NK-92 treated with Interleukin-12 subunit alpha and Interleukin-12 subunit beta, amount 100 ng/mL, for 24 hours (cell line): ENCODE data around the gene ALDOC.
A peak's percentile ranks its signal among the peaks of the same experiment; 100 is the strongest.

Source experiments
- DNase-seq: peaks from one replicate; lab custom pipeline; 2025; lab: John Stamatoyannopoulos, UW

Gene ALDOC

DNA sequence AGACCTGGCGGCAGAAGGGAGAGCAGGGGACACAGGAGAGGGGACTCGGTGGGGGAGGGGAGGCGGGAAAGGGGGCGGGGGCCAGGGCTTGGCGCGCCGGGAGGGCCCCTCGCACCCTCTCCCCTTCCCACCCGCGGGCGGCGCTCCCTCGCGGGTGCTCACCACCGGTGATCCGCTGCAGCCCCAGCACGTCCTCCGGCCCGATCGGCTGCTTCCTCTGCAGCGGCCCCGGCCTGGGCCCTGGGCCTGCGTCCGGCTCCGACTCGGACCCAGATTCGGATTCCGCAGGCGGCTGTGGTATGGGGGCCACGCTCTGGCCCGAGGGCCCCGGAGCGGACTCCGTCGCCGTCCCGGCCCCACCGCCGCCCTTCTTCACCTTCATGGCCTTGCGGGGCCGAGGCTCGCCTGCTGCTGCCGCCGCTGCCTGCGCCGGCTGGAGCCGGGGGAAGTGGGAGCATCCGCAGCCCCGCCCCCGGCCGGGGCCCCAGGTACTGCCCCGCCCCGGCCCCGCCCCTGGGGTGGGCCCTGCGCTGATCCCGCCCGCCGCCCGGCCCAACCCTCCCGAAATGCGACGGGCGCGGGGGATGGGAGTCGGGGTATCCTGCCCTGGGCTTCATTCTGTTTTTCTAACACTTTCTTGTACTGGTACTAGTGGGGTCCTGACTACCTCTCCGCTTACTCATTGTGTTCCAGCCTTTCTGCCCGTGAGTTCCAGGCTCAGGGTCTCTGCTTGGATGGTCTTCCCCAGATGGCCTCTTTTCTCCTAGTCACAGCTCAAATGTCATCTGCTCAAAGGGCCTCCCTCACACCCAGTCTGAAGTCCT lies 24.3 kb downstream of the ALDOC start, which contains the start of gene UNC119:
Gene UNC119, minus strand, starts transcription at position 449 of the 824 bp plus-strand sequence. Its CDS starts 67 bp downstream, at position 382.
- no peak for DNase-seq

DNA sequence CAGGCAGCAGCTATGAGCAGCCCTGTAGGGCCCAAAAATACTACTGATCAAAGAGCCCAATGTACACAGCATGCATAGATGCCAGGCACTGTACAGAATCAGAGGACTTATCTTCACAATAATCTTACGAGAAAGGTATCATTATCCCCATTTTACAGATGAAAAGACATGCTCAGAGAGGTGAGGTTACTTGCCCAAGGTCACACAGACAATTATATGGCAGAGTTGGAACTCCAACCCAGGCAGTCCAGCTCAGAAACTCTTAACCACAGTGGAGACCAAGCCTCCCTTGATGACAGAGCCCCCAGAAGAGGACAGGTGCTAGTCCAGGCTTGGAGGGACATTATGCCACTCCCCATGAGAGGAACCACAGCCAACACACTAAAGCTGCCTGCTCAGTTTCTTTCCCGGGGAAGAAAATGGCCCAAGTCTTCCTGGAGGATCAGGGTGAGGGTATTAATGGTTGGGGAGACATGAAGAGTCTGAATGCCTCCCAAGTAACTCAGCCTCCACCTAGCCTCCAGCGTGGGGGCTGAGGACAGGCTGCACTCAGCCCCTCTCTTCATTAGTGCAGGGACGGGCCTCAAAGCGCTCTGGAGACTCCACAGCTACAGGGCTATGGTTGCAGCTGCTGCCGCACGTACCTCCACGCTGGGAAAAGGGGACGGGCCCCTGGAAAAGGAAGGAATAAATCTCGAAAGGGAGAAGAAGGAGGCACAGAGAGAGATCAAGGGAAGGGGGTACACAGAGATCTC lies 25.1 kb downstream of the ALDOC start:
- no peak for DNase-seq

DNA sequence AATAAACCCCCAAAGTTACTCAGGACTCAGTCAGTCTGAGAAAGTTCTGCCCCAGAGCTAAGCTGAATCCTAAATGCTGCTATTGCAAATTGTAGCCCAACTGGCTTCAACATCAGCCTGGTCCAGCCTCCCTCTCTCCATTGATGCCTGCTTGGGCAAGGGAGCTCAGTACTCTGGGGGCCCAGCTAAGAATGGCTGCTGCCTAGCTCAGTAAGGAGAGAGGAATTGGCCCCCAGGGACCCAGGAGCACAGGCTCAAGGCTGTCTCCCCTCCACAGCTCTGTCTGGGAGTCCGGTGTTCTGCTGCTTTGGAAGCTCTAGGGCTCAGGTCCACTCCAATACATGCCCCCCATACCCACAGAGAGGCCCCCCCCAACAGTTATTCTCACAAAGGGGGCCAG lies 25.8 kb downstream of the ALDOC start:
- no peak for DNase-seq

DNA sequence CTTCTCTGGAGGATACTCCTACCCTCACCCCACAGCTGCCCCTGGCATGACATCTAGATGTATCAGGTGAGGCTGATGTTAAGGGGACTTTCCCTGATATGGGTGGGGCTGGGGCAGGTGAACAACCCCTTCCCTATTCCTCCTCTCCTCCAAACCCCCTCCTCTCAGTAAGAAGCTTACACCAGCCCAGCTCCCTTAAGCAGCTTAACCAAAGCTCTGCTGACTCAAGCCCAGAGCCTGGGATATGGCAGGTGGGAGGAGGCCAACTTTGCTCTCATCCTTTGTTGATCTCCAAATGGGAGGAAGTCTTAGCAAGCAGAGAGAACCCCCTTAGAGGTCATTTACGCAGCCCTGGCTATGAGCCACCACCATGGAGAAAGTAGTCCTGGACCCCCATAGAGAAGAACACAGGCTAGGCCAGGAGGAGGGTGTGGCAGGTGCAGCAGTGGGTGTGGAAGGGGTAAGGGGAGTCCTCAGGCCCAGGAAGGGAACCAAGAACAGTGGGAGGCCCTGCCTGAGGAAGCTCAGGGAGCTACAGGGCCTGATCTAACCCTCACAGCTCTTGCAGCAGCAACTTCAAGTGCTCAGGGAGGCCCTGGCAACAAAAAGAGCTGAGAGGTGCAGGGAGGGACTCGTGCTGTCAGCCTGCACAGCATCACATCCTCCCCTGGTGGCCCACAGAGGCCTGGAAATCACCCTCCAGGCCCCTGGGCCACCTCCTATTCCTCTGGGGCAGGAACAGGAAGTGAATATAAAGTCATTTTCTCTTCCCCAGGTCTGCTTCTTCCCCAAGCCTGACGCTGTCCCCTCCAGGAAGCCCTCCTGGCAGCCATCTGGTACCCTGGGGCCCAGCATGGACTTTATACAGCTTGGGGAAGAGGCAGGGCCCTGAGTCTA lies 27.2 kb downstream of the ALDOC start:
- DNase-seq, result no peak

DNA sequence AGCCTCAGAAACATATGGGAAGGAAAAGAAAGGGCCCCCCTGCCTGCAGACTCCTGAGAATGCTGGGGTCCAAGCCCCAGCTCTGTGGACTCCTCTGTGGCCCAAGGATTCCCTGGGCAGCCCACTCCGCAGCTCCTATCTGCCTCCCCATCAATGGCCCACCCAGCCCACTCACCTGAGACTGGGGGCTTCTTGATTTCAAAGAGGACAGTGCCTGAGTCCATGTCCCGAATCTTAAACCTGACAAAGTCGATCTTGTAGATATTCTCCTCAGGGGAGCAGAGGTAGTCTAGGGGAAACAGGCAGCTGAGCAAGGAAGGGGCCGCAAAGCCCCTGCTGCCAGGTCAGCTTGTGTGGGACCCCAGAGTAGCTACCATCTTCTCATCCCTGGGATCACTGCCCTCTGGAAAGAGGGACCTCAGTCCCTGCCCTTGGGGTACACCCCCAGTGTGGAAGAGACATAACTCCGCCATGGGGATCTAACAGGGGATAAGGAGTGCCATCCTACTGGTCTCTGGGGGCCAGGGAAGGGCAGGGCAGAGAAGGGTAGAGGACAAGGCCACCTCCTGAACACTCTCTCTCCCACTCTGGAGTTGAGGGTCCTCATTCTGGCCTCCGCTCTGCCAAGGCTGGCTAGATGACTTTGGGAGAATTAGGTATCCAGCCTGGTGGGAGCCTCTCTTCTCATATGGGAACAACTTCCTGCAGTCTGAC lies 28.1 kb downstream of the ALDOC start:
- DNase-seq, result no peak

DNA sequence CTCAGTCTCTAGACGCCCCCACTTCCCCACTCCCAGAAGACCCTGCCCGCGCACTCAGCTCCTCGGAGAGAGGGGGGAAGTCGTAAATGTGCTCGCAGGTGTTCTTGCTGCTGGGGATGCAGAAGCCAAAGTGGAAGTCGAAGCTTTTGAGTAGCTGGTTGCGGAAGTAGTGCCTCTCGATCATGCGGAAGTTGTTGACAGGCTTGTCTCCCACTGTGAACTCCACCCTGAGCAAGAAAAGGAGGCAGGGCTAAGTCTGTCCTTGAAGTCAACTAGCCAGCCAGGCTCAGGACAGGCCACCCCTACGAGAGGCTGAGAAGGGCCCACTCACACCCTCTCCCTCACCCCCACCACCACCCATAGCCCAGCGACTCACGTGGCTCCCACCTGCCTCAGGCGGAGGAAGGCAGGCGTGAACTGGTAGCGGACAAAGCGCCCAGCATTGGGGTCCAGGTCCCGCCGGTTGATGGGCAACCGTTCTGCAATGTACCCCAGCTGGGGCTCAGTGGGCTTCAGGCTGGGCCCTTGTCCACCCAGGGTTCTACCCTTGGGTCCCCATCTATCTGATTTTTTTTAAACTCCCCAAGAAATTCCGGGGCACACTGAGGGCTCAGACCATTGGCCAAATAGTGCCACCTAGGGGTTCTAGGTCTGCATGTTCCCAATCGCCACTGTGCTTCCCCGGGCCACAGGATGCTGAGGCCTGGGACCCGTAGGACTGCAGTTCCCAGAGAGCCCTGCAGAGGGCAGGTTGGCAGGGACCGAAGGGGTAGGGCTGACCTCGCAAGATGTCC lies 28.9 kb downstream of the ALDOC start:
- peak; percentile 29 for DNase-seq

DNA sequence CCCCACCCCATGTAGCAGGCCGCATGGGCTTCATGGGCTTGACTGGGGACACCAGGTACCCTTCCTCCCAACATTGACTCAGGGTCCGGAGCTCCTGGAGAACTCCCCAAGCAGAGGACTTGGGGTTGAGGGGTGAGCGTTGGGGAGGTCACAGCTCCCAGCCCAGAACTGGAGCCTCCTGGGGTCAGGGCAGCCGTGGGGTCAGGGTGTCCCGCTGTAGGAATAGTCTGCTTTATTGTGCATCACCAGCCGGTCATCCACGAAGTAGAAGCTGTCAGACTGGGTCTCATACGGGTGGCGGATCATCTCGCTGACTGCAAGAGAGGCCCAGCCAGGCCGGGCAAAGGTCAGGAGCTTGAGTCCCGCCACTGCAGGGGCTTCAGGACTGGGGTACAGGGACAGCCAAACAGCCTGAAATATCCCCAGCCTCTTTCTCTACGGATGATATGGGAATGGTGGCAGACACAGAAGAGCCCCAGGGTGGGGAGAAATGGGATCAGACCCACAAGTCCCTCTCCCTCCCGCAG lies 29.5 kb downstream of the ALDOC start:
- DNase-seq, result no peak

DNA sequence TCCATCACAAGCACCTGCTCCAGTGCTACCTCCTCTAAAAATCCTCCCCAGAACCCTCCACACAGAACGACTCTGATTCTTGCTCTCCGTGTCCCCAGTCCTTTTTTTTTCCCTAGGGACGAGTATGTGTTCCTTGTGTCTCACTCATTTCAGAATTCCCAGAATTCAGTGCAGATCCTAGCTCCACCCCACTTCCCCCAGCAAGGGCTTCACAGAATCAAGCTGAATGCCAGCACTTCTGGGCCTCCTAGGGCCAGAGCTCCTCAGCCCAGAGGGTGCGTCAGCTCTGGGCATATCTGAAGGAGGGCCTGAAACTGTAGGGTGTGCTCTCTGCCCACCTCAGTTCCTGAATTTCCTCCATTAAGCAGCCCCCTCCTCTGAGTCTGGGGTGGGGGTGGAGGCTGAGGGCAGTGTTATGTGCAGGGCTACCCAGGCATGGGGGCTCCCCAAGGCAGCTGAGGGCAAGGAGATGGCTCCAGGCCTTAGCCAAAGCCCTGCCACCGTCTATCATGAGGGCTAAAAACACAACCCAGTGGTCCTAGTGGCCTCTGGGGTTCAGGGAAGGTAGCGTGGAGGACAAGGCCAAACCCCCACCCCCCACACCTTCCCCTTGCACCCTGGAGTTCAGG lies 30.8 kb downstream of the ALDOC start:
- no peak for DNase-seq

DNA sequence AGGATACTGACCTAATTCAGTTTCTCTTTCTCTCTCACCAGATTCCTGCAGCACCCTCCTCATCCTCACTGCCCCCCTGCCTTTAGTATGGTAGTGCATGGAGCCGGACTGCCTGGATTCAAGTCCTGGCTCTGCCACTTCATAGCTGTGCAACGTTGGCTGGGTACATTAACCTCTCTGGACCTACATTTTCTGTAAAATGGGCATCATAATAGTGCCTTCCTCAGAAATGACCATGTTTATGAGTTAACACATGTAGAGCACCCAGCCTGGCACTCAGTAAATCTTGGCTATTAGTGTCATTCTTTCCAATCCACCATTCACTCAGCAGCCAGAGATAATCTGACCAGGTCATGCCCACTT lies 31.6 kb downstream of the ALDOC start:
- DNase-seq, result no peak

DNA sequence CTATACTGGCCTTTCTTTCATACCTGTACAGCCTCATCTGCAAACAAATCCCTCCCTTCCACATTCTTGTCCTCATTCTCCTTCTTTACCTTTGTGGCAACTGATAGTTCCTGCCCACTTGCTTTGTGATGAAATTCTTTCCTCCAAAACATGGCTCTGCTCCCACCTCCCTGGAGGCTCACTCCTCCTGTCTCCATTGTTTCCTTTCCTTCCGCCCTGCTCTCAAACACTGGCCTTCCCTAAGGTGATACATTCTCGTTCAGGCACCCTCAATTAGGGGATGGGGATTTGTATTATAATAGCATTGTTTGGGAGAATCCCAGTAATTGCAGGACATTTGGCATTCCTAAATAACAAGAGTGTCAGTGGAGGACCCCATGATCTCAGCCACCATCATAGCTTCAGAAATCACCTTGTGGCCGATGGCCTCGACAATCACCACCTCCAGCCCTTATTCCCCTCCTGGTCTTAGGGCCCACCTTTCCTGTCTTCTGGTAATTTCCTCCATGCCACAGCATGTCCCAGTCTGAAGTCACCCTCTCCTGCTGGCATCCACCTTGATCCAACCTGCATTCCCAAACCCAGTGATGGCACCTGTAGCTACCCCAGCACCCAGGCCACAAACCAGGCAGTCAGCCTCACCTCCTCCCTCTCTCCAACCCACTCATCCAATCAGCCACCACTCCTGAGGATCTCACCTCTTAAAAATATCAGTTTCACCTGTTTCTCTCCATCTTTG lies 32.1 kb downstream of the ALDOC start:
- no peak for DNase-seq

DNA sequence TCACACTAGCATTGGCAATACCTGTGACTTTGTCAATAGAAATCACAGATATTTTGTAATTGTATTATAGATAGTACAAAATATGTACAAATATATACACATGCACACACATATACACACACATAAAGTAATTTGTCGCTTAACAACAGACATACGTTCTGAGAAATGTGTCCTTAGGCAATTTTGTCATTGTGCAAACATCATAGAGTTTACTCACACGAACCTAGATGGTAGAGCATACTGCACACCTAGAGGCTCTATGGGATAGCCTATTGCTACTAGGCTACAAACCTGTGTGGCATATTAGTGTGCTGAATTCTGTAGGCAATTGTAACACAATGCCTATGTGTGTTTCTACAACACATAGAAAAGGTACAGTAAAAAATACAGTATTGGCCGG lies 35.3 kb downstream of the ALDOC start:
- no peak for DNase-seq

DNA sequence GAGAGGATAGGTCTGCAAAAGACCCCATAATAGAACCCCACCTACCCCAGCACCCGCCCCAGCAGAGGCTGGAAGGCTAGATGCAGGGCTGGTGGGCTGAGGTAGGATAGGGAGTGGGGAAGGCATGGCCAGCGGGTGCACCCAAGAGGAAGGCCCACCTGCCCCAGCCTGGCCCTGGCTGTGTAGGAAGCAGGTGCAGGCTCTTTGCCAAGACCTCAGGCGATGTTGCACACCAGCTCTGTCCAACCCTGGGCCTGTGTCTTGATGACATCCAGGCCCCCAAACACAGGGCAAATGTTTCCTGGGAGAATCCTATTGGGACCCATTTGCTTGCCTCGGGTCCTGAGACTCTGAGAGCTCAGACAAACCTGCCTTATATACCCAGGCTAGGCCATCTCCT lies 36.5 kb downstream of the ALDOC start:
- no peak for DNase-seq

DNA sequence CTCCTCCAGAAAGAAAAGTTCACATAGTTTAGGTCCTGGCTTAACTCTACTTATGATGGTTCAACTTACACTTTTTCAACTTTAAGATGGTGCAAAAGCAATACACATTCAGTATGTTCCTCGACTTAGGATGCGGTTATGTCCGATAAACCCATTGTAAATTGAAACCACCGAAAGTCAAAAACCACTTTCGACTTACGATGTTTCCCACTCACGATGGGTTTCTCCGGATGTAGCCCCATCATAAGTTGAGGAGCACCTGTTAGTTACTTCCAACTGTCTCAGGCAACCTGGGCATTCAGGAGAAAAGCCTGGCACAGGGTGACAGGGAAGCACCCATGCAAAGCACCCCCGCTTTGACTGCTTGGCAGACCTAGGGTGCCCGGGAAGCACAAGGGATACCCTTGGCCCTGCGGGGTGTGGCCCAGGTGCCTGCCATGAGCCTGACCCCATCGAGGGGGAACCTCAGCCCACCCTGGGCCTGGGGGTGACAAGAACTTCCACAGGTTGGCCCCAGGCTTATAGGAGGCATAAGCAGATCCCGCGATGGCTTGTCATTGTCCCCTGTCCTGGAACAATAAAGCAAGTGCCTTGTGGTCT lies 38.3 kb downstream of the ALDOC start:
- DNase-seq, result no peak

DNA sequence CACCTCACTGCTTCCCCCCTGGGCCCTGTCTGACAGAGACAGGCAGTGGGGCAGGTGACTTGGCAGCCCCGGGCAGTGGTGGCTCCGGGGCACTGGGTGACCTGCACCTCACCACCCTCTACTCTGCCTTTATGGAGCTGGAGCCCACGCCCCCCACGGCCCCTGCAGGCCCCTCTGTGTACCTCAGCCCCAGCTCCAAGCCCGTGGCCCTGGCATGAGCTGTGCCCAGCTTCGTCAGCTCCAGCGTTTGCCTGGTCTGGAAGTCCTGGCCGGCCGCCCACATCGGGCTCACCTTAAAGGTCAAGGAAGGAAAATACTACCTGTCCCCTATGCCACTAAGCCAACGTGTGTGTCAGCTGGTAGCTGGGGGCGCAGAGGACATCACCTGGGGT lies 39.5 kb downstream of the ALDOC start:
- DNase-seq, result no peak

DNA sequence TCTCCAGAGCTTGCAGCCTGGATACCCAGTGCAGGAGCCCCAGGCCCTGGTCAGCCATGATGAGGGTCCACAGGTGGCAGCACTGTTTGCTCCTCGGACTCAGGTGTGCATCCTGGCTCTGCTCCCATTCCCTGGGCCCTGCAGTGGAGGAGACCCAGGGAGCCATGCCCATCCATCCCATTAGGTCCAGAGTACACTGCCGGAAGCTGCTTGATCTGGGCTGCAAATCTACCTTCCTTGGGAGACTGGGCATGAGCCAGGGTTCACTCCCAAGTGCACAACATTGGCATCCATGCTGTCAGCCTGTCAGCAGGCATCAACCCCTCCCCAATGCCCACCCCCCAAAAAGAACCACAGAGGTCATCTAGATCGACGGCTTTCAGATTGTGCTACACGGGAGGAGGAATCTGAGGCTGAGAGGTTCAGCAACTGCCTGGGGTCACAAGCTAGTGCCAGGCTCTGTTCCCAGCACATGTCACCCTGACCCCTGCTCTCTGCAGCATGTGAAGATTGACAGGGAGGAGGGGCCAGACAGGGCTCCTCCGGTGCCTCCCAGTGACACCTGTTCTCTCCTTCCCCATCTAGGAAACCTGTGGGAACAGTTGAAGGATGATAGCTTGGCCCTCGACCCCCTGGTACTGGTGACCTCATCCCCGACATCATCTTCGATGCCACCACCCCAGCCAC lies 40.0 kb downstream of the ALDOC start:
- no peak for DNase-seq

DNA sequence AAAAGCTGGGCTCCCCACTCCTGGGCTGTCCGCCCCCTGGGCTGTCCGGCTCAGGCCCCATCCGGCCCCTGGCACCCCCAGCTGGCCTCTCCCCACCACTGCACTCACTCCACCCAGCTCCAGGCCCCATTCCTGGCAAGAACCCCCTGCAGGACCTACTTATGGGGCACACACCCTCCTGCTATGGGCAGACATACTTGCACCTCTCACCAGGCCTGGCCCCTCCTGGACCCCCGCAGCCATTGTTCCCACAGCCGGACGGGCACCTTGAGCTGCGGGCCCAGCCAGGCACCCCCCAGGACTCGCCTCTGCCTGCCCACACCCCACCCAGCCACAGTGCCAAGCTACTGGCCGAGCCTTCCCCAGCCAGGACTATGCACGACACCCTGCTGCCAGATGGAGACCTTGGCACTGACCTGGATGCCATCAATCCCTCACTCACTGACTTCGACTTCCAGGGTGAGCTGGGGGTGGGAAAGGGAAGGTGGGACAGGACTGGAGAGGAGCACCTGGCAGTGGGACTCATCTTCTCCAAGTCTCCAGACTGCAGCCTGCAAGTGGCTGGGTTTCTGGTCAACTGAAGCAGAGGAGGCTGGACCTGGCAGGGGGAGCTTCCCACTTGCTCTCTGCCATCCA lies 41.8 kb downstream of the ALDOC start:
- DNase-seq, result no peak

DNA sequence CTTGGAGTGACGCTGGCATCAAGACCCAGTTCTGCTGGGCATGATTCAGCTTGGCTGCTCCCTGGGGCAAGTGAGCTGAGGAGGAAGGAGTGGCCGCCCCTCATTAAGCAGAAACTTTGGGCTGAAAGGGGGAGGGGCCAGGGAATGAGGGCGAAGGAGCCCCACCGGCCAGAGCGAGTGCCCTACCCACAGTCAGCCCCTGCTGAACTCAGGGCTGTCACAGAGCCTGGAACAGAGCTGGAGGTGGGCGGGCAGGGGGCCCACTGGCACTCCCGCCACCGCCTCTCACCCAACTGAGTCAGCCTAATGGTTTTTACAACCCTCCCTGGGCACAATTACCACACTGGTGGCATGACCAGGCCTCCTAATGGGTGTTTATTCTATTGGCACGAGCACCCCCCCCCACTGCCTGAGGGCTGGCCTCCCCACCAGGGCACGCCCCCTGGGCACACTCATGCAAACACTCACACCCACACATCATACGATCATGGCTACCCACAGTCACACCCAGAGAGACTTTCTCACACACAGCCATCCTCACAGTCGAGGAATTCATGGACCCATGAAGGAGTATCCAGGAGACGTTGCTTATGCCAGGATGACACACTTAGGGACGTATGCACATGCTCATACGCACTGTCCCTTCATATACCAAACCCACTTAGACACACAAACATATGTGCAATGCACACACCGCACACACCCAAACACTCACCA lies 43.4 kb downstream of the ALDOC start:
- DNase-seq, result no peak
